OCI-LY3 (cell line): ENCODE data around the gene CAPS2.

Experiments used
- EZH2phosphoT487 ChIP-seq: fragments of 200-600 bp; shearing (Covaris generic); IDR thresholded peaks from 2 replicates; pipeline ENCODE4 v1.6.1; 2018; ENCODE audit warnings: antibody characterized with exemption, mixed run types, low read depth
- TF ChIP-seq, protein P1 (sequence below): fragments of 200-600, 300-600 bp; sonication (generic); IDR thresholded peaks from 2 replicates; pipeline ENCODE4 v1.5.1; 2014; ENCODE audit warnings: antibody characterized with exemption, low read length, low read depth

DNA sequence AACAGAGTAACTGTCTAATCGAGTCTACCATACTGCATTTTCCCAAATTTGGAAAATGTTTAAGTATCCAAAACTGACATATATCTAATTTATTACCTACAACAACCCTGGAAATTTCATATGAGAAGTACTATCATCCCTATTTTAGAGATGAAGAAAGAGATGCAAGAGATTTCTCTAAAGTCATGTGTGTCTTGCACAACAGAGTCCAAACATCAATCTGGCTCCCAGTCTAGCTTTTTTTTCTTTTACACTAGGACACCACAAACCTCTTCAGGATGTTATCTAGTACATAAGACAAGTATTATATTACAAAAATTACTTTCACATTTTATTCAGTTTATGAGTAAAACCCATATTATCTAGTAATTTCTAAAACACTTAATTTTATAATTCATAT is 39.1 kb downstream of the CAPS2 start:
- TF ChIP-seq, protein P1, sequence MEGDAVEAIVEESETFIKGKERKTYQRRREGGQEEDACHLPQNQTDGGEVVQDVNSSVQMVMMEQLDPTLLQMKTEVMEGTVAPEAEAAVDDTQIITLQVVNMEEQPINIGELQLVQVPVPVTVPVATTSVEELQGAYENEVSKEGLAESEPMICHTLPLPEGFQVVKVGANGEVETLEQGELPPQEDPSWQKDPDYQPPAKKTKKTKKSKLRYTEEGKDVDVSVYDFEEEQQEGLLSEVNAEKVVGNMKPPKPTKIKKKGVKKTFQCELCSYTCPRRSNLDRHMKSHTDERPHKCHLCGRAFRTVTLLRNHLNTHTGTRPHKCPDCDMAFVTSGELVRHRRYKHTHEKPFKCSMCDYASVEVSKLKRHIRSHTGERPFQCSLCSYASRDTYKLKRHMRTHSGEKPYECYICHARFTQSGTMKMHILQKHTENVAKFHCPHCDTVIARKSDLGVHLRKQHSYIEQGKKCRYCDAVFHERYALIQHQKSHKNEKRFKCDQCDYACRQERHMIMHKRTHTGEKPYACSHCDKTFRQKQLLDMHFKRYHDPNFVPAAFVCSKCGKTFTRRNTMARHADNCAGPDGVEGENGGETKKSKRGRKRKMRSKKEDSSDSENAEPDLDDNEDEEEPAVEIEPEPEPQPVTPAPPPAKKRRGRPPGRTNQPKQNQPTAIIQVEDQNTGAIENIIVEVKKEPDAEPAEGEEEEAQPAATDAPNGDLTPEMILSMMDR: no peak
- no peak for TF ChIP-seq EZH2phosphoT487
